Endothelial cell of umbilical vein (primary cell): Measurements from ENCODE around the gene CACNA2D2. TPM values are rescaled to one million over a fixed set of nuclear protein-coding genes. Genes with fewer than 3 reads are reported as not detected.

Experiments used
- BruUV-seq: library from RNA; stranded (reverse); fragments of 400-500 nt; replicated peaks from 2 replicates; lab custom pipeline; 2021; lab: Mats Ljungman, UMichigan
- CTCF ChIA-PET: fragments of 300-600, 350-600 bp; sonication (Branson Sonifier 250); formaldehyde crosslinking; loops from one replicate; lab custom pipeline; 2021; ENCODE audit warnings: antibody characterized with exemption, inconsistent platforms; lab: Charles Lee
- POLR2A ChIA-PET: fragments of 300-600, 350-600 bp; sonication (Branson Sonifier 250); formaldehyde crosslinking; loops from one replicate; lab custom pipeline; 2021; ENCODE audit warnings: antibody characterized with exemption, inconsistent platforms; lab: Charles Lee
- DNase-seq: peaks from one replicate; pipeline ENCODE4 v3.0.0-alpha.2; 2011; ENCODE audit warnings: low read depth, low spot score
- FAIRE-seq: peaks from 2 replicates; lab custom pipeline; 2011; peaks lifted over from hg19 to GRCh38; lab: Jason Lieb, UNC
- H2AFZ ChIP-seq: 2 replicates; pipeline ENCODE4 v1.6.0; 2012; ENCODE audit warnings: low read depth, low read length, control low read depth, inconsistent platforms
- H3K27ac ChIP-seq: 2 replicates; pipeline ENCODE4 v1.5.1; 2011; ENCODE audit warnings: low read depth, mild to moderate bottlenecking, control low read depth, low read length, moderate library complexity; ENCODE audit not compliant: insufficient read depth
- H3K27me3 ChIP-seq, 2 experiments: 2 replicates each; pipeline versions ENCODE4 v1.6.0 to v1.6.1; 2011; ENCODE audit warnings: low read length in 2 of 2, mixed read lengths in 1 of 2; ENCODE audit not compliant: control insufficient read depth in 2 of 2, insufficient read depth in 2 of 2
- H3K36me3 ChIP-seq, 2 experiments: 2 replicates in 1 of 2; 3 replicates in 1 of 2; pipeline ENCODE4 v1.5.1; 2011; ENCODE audit warnings: low read length in 2 of 2, mild to moderate bottlenecking in 1 of 2, moderate library complexity in 1 of 2; ENCODE audit not compliant: control insufficient read depth in 2 of 2, insufficient read depth in 2 of 2; ENCODE audit errors: extremely low read depth in 1 of 2
- H3K4me1 ChIP-seq: 3 replicates; pipeline ENCODE4 v1.5.1; 2011; ENCODE audit warnings: mild to moderate bottlenecking, low read length; ENCODE audit not compliant: control insufficient read depth, insufficient read depth; ENCODE audit errors: extremely low read depth
- H3K4me2 ChIP-seq: 2 replicates; pipeline ENCODE4 v1.6.1; 2011; ENCODE audit warnings: low read length, control low read depth, mixed read lengths; ENCODE audit not compliant: insufficient read depth
- H3K4me3 ChIP-seq, 3 experiments: fragments of 200-600 bp in 1 of 3; sonication (generic), shearing (Covaris generic) in 1 of 3; replicated peaks in 1 of 3; 2 replicates each; pipeline ENCODE4 v1.5.1; 2011 to 2016; ENCODE audit warnings: control low read depth in 3 of 3, low read length in 3 of 3, mild to moderate bottlenecking in 2 of 3, inconsistent platforms in 1 of 3, low read depth in 1 of 3, moderate library complexity in 1 of 3; ENCODE audit not compliant: insufficient read depth in 1 of 3
- H3K79me2 ChIP-seq: 2 replicates; pipeline ENCODE4 v1.6.0; 2012; ENCODE audit warnings: low read length, inconsistent platforms; ENCODE audit not compliant: control insufficient read depth, insufficient read depth
- H3K9ac ChIP-seq: replicated peaks from 2 replicates; pipeline ENCODE3; 2011; ENCODE audit warnings: low read length, control low read depth; ENCODE audit not compliant: insufficient read depth; ENCODE audit errors: extremely low read depth
- H3K9me1 ChIP-seq: replicated peaks from 3 replicates; pipeline ENCODE4 v1.6.0; 2011; ENCODE audit warnings: mild to moderate bottlenecking, low read length; ENCODE audit not compliant: control insufficient read depth, insufficient read depth; ENCODE audit errors: extremely low read depth
- H3K9me3 ChIP-seq: replicated peaks from 2 replicates; pipeline ENCODE4 v1.5.1; 2012; ENCODE audit warnings: low read length, inconsistent platforms; ENCODE audit not compliant: control insufficient read depth, insufficient read depth
- H4K20me1 ChIP-seq: replicated peaks from 2 replicates; pipeline ENCODE3; 2011; ENCODE audit warnings: mild to moderate bottlenecking, low read length; ENCODE audit not compliant: control insufficient read depth, insufficient read depth; ENCODE audit errors: extremely low read depth
- CTCF ChIP-seq, 2 donors: IDR thresholded peaks; 1 replicate in 1 of 2; 2 replicates in 1 of 2; pipeline ENCODE4 v1.5.1; 2011; ENCODE audit warnings: low read length in 2 of 2, mild to moderate bottlenecking in 2 of 2, moderate library complexity in 2 of 2, control low read depth in 1 of 2, inconsistent platforms in 1 of 2, low read depth in 1 of 2; ENCODE audit not compliant: insufficient read depth in 1 of 2; ENCODE audit errors: extremely low read depth in 1 of 2
- EZH2 ChIP-seq: IDR thresholded peaks from 2 replicates; pipeline ENCODE4 v1.6.1; 2012; ENCODE audit warnings: borderline replicate concordance, low read depth, mild to moderate bottlenecking, moderate library complexity, low read length, inconsistent platforms; ENCODE audit not compliant: severe bottlenecking
- FOS ChIP-seq: IDR thresholded peaks from 2 replicates; pipeline ENCODE4 v1.6.1; 2011; ENCODE audit warnings: mild to moderate bottlenecking, low read length, moderate library complexity, borderline replicate concordance; ENCODE audit not compliant: insufficient read depth
- GATA2 ChIP-seq: IDR thresholded peaks from 2 replicates; pipeline ENCODE4 v1.7.0; 2011; ENCODE audit warnings: low read depth, mild to moderate bottlenecking, moderate library complexity, mixed read lengths, low read length; ENCODE audit not compliant: insufficient read length, insufficient read depth
- JUN ChIP-seq: IDR thresholded peaks from 2 replicates; pipeline ENCODE4 v1.6.1; 2011; ENCODE audit warnings: borderline replicate concordance, low read depth; ENCODE audit not compliant: insufficient read length, insufficient read depth
- MAX ChIP-seq: IDR thresholded peaks from 2 replicates; pipeline ENCODE4 v1.6.1; 2011; ENCODE audit not compliant: insufficient read depth, insufficient read length
- MYC ChIP-seq: IDR thresholded peaks from one replicate; pipeline ENCODE4 v1.6.1; 2011; ENCODE audit warnings: mild to moderate bottlenecking, low read depth, low read length
- POLR2A ChIP-seq: IDR thresholded peaks from 2 replicates; pipeline ENCODE4 v1.6.1; 2012; ENCODE audit warnings: low read depth, mild to moderate bottlenecking, control low read depth, low read length
- POLR2AphosphoS5 ChIP-seq: IDR thresholded peaks from 2 replicates; pipeline ENCODE4 v1.6.1; 2012; ENCODE audit warnings: low read depth, mild to moderate bottlenecking, control low read depth, low read length, moderate library complexity; ENCODE audit not compliant: insufficient read depth
- dilution Hi-C: fragments of 300-500 bp; cut with MboI; formaldehyde crosslinking; loops from one replicate; pipeline ENCODE4 v1.15.0; 2019; ENCODE audit warnings: low sequenced_read_pairs; ENCODE audit not compliant: extremely low pct_ligation_motif_present
- intact Hi-C: fragments of 100-400 bp; cut with micrococcal nuclease; formaldehyde crosslinking; loops from one replicate; pipeline ENCODE4 v1.10.0; 2022
- polyA plus RNA-seq, 4 experiments: library from polyadenylated mRNA; depleted of rRNA in 3 of 4; stranded (reverse) in 3 of 4; unstranded in 1 of 4; fragments of >200 nt; gene quantifications; 2 replicates each; pipeline versions ENCODE4 v1.2.1 to v1.2.3, GENCODE V29; 2011 to 2012; ENCODE audit warnings: missing spikeins in 1 of 4
- total RNA-seq: library from RNA; stranded (reverse); gene quantifications from 2 replicates; pipeline ENCODE4 v1.2.3, GENCODE V29; 2021

Gene CACNA2D2
- total and polyA plus RNA-seq, 2 donors (not counting 3 experiments of a cell fraction or from before 2014, with no cell fraction given) = 0.15 TPM; not detected in 1

GRCh38 chr3:50533807-50534461 is 30.5 kb upstream of the CACNA2D2 start:
- H3K4me2 ChIP-seq = no peak overlapping the region
- H3K27ac ChIP-seq = no peak overlapping the region
- no peak overlapping the region for H3K4me3 ChIP-seq
- intact Hi-C loops = no loop called here
- ChIA-PET POLR2A (interaction anchor here (0.6 kb wide), 1 partner anchor 966 kb away, joined by 4 read pairs; no protein-coding TSS in a partner anchor), CTCF (interaction anchor here (0.6 to 1.4 kb wide), 2 partner anchors 8 to 180 kb away, joined by 3 to 8 read pairs; no protein-coding TSS in a partner anchor)
- no peaks in the 10 kb centered on the region for H4K20me1 ChIP-seq
- no peak overlapping the region for H2AFZ ChIP-seq
- H3K9ac ChIP-seq = no peak overlapping the region
- dilution Hi-C loops = no loop called here
- FAIRE-seq = no peak
- DNase-seq = no peak
- H3K79me2 ChIP-seq = no peaks in the 10 kb centered on the region
- no TSS peak for BruUV-seq
- H3K4me1 ChIP-seq = no peaks in the 10 kb centered on the region
- no peaks in the 10 kb centered on the region for H3K9me3 ChIP-seq
- H3K9me1 ChIP-seq = no peaks in the 10 kb centered on the region
- H3K27me3 ChIP-seq = peaks cover 19 to 24% of the 10 kb centered on the region in 2 experiments
- TF ChIP-seq POLR2AphosphoS5 (no peak), EZH2 (no peak), MYC (no peak), MAX (no peak), JUN (no peak), FOS (no peak), CTCF (IDR thresholded peaks at IDR 0.05; ENCODE audit: extremely low read depth in 1 of 2, insufficient read depth in 1 of 2, low read depth in 1 of 2, low read length in 2 of 2) (no peak), GATA2 (no peak), POLR2A (no peak)
- no peaks in the 10 kb centered on the region for H3K36me3 ChIP-seq
